Activated naive CD4-positive, alpha-beta T cell treated with anti-CD3 and anti-CD28 coated beads for 36 hours (primary cell): Measurements from ENCODE around the gene DNASE2B. TPM values are rescaled to one million over a fixed set of nuclear protein-coding genes. Genes with fewer than 3 reads are reported as not detected.

Source experiments
- CTCF ChIA-PET: fragments of 350-600 bp; sonication (Branson Sonifier 250); formaldehyde crosslinking; loops from one replicate; lab custom pipeline; 2021; ENCODE audit warnings: antibody characterized with exemption; lab: Charles Lee
- DNase-seq: peaks from one replicate; pipeline ENCODE4 v3.0.0-alpha.2; 2020
- H3K27ac Mint-ChIP-seq: one replicate; pipeline ENCODE4 v1.8.0; 2021; ENCODE audit warnings: mild to moderate bottlenecking, mixed read lengths
- H3K27me3 Mint-ChIP-seq: one replicate; pipeline ENCODE4 v1.8.0; 2021; ENCODE audit warnings: low read depth, mixed read lengths
- H3K36me3 Mint-ChIP-seq: one replicate; pipeline ENCODE4 v1.8.0; 2021; ENCODE audit warnings: low read depth, mixed read lengths
- H3K4me1 Mint-ChIP-seq: one replicate; pipeline ENCODE4 v1.8.0; 2021; ENCODE audit warnings: low read depth, mixed read lengths
- H3K4me3 Mint-ChIP-seq: one replicate; pipeline ENCODE4 v1.8.0; 2021; ENCODE audit warnings: mild to moderate bottlenecking, moderate library complexity, mixed read lengths
- H3K9me3 Mint-ChIP-seq: one replicate; pipeline ENCODE4 v1.8.0; 2021; ENCODE audit warnings: mixed read lengths
- intact Hi-C: fragments of 100-400 bp; cut with micrococcal nuclease; formaldehyde crosslinking; loops from one replicate; pipeline ENCODE4 v1.15.1; 2023
- total RNA-seq, 2 experiments: library from RNA; stranded (reverse); gene quantifications; one replicate each; pipeline ENCODE4 v1.2.3, GENCODE V29; 2021

DNASE2B gene, protein sequence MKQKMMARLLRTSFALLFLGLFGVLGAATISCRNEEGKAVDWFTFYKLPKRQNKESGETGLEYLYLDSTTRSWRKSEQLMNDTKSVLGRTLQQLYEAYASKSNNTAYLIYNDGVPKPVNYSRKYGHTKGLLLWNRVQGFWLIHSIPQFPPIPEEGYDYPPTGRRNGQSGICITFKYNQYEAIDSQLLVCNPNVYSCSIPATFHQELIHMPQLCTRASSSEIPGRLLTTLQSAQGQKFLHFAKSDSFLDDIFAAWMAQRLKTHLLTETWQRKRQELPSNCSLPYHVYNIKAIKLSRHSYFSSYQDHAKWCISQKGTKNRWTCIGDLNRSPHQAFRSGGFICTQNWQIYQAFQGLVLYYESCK
- total RNA-seq = not detected

DNA sequence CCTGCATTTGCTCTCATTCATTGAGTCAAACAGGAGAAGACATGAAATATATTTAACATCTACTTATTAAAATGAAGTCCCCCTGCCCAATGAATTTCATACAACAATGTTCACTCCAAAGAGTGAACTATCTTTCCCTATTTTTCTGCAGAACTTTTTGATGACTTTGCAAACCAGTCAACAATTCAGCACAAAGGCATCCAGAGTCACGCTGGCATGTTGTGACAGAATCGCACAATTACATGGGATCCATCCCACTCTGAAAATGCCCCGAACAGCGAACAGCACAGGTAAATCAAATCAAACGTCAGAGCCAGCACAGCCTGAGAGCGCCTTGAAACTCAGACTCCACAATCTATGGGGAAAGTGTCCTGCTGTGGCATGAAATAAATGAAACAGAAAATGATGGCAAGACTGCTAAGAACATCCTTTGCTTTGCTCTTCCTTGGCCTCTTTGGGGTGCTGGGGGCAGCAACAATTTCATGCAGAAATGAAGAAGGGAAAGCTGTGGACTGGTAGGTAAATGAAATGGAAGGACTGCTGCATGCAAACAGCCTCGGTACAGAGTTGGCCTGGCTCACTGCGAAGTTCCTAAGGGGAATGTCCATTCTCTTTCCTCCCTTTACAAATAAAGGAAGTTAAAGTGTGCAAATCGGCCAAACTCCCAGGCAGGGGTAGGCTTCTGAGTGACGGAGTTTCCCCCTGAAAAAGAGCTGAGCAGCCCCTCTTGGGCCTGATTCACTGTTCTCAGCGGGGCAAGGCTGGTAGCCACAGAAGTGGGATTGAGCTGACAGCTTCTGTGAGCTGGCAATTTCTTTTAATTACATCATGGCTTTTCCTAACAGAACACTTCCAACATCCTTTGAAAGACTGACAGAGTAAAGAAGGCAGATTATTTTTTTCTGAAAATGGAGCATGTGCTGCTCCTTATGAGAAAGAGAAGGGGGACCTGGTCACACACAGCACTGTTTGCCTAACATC is at the start of gene DNASE2B:
Gene DNASE2B (plus strand): TSS at position 310 of the 981 bp plus-strand sequence. CDS start 81 bp downstream, at position 391.
- no peak within 1 kb of the TSS for H3K4me3 Mint-ChIP-seq
- no peaks in the 10 kb centered on the region for H3K4me1 Mint-ChIP-seq
- no peak for DNase-seq
- CTCF ChIA-PET = interaction anchor here (0.9 kb wide), 1 partner anchor 255 kb away, joined by 3 read pairs; the partner anchor contains the start of gene PRKACB
- H3K9me3 Mint-ChIP-seq = no peaks in the 10 kb centered on the region
- H3K36me3 Mint-ChIP-seq = no peaks in the 10 kb centered on the region
- no peak within 1 kb of the TSS for H3K27ac Mint-ChIP-seq
- intact Hi-C loops = no loop called here
- no peaks in the 10 kb centered on the region for H3K27me3 Mint-ChIP-seq

GRCh38 chr1:84348759-84349158 is 49.5 kb upstream of the DNASE2B start:
- Mint-ChIP-seq H3K9me3 (no peaks in the 10 kb centered on the region), H3K4me3 (no peak overlapping the region), H3K27ac (no peak overlapping the region), H3K27me3 (no peaks in the 10 kb centered on the region), H3K4me1 (peaks cover 4% of the 10 kb centered on the region), H3K36me3 (no peaks in the 10 kb centered on the region)
- intact Hi-C loops = no loop called here
- DNase-seq = no peak
- CTCF ChIA-PET = no interaction called here

GRCh38 chr1:84350104-84350503 is 48.2 kb upstream of the DNASE2B start:
- Mint-ChIP-seq H3K36me3 (no peaks in the 10 kb centered on the region), H3K27ac (no peak overlapping the region), H3K27me3 (no peaks in the 10 kb centered on the region), H3K4me1 (peaks cover 4% of the 10 kb centered on the region), H3K4me3 (no peak overlapping the region), H3K9me3 (no peaks in the 10 kb centered on the region)
- intact Hi-C loops = no loop called here
- no peak for DNase-seq
- CTCF ChIA-PET = interaction anchor here (1.1 kb wide), 1 partner anchor 9 kb away, joined by 4 read pairs; no protein-coding TSS in a partner anchor

GRCh38 chr1:84350550-84350949 is 47.7 kb upstream of the DNASE2B start:
- CTCF ChIA-PET = no interaction called here
- H3K27ac Mint-ChIP-seq = no peak overlapping the region
- no peak overlapping the region for H3K4me3 Mint-ChIP-seq

GRCh38 chr1:84352298-84353106 is 45.8 kb upstream of the DNASE2B start:
- Mint-ChIP-seq H3K36me3 (peaks cover 2% of the 10 kb centered on the region), H3K4me3 (no peak overlapping the region), H3K4me1 (peaks cover 4% of the 10 kb centered on the region), H3K27ac (no peak overlapping the region), H3K27me3 (peaks cover 4% of the 10 kb centered on the region), H3K9me3 (no peaks in the 10 kb centered on the region)
- intact Hi-C loops = no loop called here
- DNase-seq = no peak
- CTCF ChIA-PET = no interaction called here

More at GRCh38 chr1:84350550-84350949, 47.7 kb upstream of the DNASE2B start:
- no peaks in the 10 kb centered on the region for H3K27me3 Mint-ChIP-seq
- peaks cover 4% of the 10 kb centered on the region for H3K4me1 Mint-ChIP-seq
- DNase-seq = no peak
- no peaks in the 10 kb centered on the region for H3K9me3 Mint-ChIP-seq
- H3K36me3 Mint-ChIP-seq = no peaks in the 10 kb centered on the region
- intact Hi-C loops = no loop called here

DNA sequence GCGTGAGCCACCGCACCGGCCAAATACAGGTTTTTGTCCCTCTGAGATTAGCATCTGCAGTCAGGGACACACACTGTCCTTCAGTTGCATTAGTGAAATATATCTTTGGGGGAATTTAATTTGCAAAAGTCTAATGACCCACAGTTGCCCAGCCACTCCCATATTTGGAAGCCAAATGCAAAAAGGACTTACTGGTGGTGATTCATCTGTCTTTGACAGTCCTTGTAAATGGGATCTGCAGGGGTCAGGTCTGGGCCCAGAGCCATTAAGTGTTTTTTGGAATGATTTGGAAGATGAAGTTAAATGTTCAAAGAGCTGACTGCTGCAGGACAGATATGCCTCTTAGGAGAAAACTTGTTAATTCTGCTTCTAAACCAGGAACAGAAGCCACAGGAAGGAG is 44.6 kb upstream of the DNASE2B start:
- intact Hi-C loops = no loop called here
- Mint-ChIP-seq H3K27ac (no peak overlapping the region), H3K9me3 (no peaks in the 10 kb centered on the region), H3K36me3 (peaks cover 2% of the 10 kb centered on the region), H3K27me3 (peaks cover 4% of the 10 kb centered on the region), H3K4me1 (peaks cover 4% of the 10 kb centered on the region), H3K4me3 (no peak overlapping the region)
- CTCF ChIA-PET = no interaction called here
- no peak for DNase-seq

- CTCF ChIA-PET = interaction anchor here (0.9 kb wide), 1 partner anchor 214 kb away, joined by 3 read pairs; no protein-coding TSS in a partner anchor
- Mint-ChIP-seq H3K4me3 (no peak overlapping the region), H3K27me3 (peaks cover 4% of the 10 kb centered on the region), H3K9me3 (no peaks in the 10 kb centered on the region), H3K36me3 (peaks cover 2% of the 10 kb centered on the region), H3K27ac (no peak overlapping the region), H3K4me1 (peaks cover 4% of the 10 kb centered on the region)
- intact Hi-C loops = no loop called here
- DNase-seq = no peak
Measured at GRCh38 chr1:84355556-84355955, 42.7 kb upstream of the DNASE2B start.

GRCh38 chr1:84356881-84357280 is 41.4 kb upstream of the DNASE2B start:
- H3K27me3 Mint-ChIP-seq = peaks cover 4% of the 10 kb centered on the region
- H3K27ac Mint-ChIP-seq = no peak overlapping the region
- CTCF ChIA-PET = no interaction called here
- peaks cover 2% of the 10 kb centered on the region for H3K36me3 Mint-ChIP-seq
- H3K4me3 Mint-ChIP-seq = no peak overlapping the region
- H3K9me3 Mint-ChIP-seq = no peaks in the 10 kb centered on the region
- intact Hi-C loops = no loop called here
- no peaks in the 10 kb centered on the region for H3K4me1 Mint-ChIP-seq
- no peak for DNase-seq

GRCh38 chr1:84358695-84359094 is 39.6 kb upstream of the DNASE2B start:
- intact Hi-C loops = no loop called here
- CTCF ChIA-PET = no interaction called here

DNA sequence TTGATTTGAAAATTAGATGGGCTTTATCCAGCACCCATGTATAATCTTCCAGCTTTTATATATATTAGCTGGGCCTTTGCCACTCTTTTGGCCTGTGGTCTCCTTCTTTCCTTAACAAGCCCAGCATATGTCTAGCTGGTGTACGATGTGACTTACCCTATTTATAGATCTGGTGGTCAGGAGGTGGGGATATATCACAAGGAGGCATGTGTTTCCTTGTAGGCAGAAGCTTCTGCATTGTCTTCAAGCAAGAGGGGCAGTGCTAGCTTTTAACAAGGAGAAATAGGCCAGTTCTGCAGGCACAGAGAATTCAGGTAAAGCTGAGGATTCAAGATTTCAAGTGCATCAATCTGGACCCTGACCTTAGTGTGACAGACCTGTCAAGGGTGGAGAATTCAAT is 38.0 kb upstream of the DNASE2B start:
- H3K4me1 Mint-ChIP-seq = peaks cover 3% of the 10 kb centered on the region
- H3K27me3 Mint-ChIP-seq = peaks cover 4% of the 10 kb centered on the region
- DNase-seq = no peak
- intact Hi-C loops = no loop called here
- no peaks in the 10 kb centered on the region for H3K9me3 Mint-ChIP-seq
- no peak overlapping the region for H3K27ac Mint-ChIP-seq
- CTCF ChIA-PET = interaction anchor here (1.0 kb wide), 1 partner anchor 371 kb away, joined by 3 read pairs; no protein-coding TSS in a partner anchor
- peaks cover 2% of the 10 kb centered on the region for H3K36me3 Mint-ChIP-seq
- H3K4me3 Mint-ChIP-seq = no peak overlapping the region

More at GRCh38 chr1:84358695-84359094, 39.6 kb upstream of the DNASE2B start:
- Mint-ChIP-seq H3K4me3 (no peak overlapping the region), H3K4me1 (peaks cover 3% of the 10 kb centered on the region), H3K27me3 (peaks cover 4% of the 10 kb centered on the region), H3K36me3 (peaks cover 2% of the 10 kb centered on the region), H3K27ac (no peak overlapping the region), H3K9me3 (no peaks in the 10 kb centered on the region)
- no peak for DNase-seq

- no peak overlapping the region for H3K4me3 Mint-ChIP-seq
- H3K36me3 Mint-ChIP-seq = peaks cover under 1% of the 10 kb centered on the region
- H3K27me3 Mint-ChIP-seq = peaks cover 1% of the 10 kb centered on the region
- intact Hi-C loops = no loop called here
- no peak for DNase-seq
- CTCF ChIA-PET = interaction anchor here (1.1 kb wide), 1 partner anchor 259 kb away, joined by 3 read pairs; no protein-coding TSS in a partner anchor
- H3K27ac Mint-ChIP-seq = no peak overlapping the region
- no peaks in the 10 kb centered on the region for H3K9me3 Mint-ChIP-seq
- peaks cover 8% of the 10 kb centered on the region for H3K4me1 Mint-ChIP-seq
Measured at GRCh38 chr1:84361796-84362195, 36.5 kb upstream of the DNASE2B start.
